ENCODE measurements around the gene C3orf85. TPM values are rescaled to one million over a fixed set of nuclear protein-coding genes. Genes with fewer than 3 reads are reported as not detected.

C3orf85 gene
- total RNA-seq = not detected
- long read RNA-seq = 0 reads

GRCh38 chr3:109136523-109136922, at the start of gene C3orf85:
Gene C3orf85 (plus strand): TSS chr3:109136719. CDS start chr3:109136848, 129 bp downstream.
- no peak for ATAC-seq
- Histone ChIP-seq H3K27me3 (ENCODE audit: low read depth) (no peaks in the 10 kb centered on the region), H3K36me3 (no peaks in the 10 kb centered on the region), H3K27ac (no peak within 1 kb of the TSS), H3K9me3 (no peaks in the 10 kb centered on the region), H3K4me1 (no peaks in the 10 kb centered on the region), H3K4me3 (no peak within 1 kb of the TSS)
- no peak for TF ChIP-seq CTCF (IDR thresholded peaks at IDR 0.05)
- DNase-seq = no peak
- intact Hi-C loops (cut with DNase I) = no loop called here

GRCh38 chr3:109089265-109089664, 47.3 kb upstream of the C3orf85 start:
- Histone ChIP-seq H3K36me3 (no peaks in the 10 kb centered on the region), H3K27me3 (ENCODE audit: low read depth) (no peaks in the 10 kb centered on the region), H3K27ac (no peak overlapping the region), H3K4me3 (no peak overlapping the region), H3K9me3 (no peaks in the 10 kb centered on the region), H3K4me1 (no peaks in the 10 kb centered on the region)
- intact Hi-C loops (cut with DNase I) = loop anchor here (10.0 kb wide), 1 partner anchor 424 kb away; no protein-coding TSS in a partner anchor
- no peak for TF ChIP-seq CTCF (IDR thresholded peaks at IDR 0.05)
- DNase-seq (no peak), ATAC-seq (no peak)

- intact Hi-C loops (cut with DNase I) = no loop called here
- H3K27me3 ChIP-seq (ENCODE audit: low read depth) = no peaks in the 10 kb centered on the region
- no peaks in the 10 kb centered on the region for H3K36me3 ChIP-seq
- H3K4me3 ChIP-seq = no peak overlapping the region
- H3K27ac ChIP-seq = no peak overlapping the region
- no peak for ATAC-seq
- no peaks in the 10 kb centered on the region for H3K4me1 ChIP-seq
- TF ChIP-seq CTCF (IDR thresholded peaks at IDR 0.05) = no peak
- no peak for DNase-seq
- H3K9me3 ChIP-seq = no peaks in the 10 kb centered on the region
These were observed 44.7 kb upstream of the C3orf85 start for GRCh38 chr3:109091846-109092245.

GRCh38 chr3:109093561-109093960, 43.0 kb upstream of the C3orf85 start:
- ATAC-seq = no peak
- no peak for TF ChIP-seq CTCF (IDR thresholded peaks at IDR 0.05)

GRCh38 chr3:109095166-109095565, 41.4 kb upstream of the C3orf85 start:
- no peak overlapping the region for H3K4me3 ChIP-seq
- DNase-seq (no peak), ATAC-seq (no peak)
- no peaks in the 10 kb centered on the region for H3K4me1 ChIP-seq
- intact Hi-C loops (cut with DNase I) = no loop called here
- no peak for TF ChIP-seq CTCF (IDR thresholded peaks at IDR 0.05)
- H3K36me3 ChIP-seq = no peaks in the 10 kb centered on the region
- H3K27me3 ChIP-seq (ENCODE audit: low read depth) = no peaks in the 10 kb centered on the region
- H3K27ac ChIP-seq = no peak overlapping the region
- H3K9me3 ChIP-seq = no peaks in the 10 kb centered on the region

More at GRCh38 chr3:109093561-109093960, 43.0 kb upstream of the C3orf85 start:
- H3K36me3 ChIP-seq = no peaks in the 10 kb centered on the region
- intact Hi-C loops (cut with DNase I) = no loop called here
- DNase-seq = no peak
- no peak overlapping the region for H3K4me3 ChIP-seq
- no peak overlapping the region for H3K27ac ChIP-seq
- no peaks in the 10 kb centered on the region for H3K27me3 ChIP-seq (ENCODE audit: low read depth)
- H3K9me3 ChIP-seq = no peaks in the 10 kb centered on the region
- H3K4me1 ChIP-seq = no peaks in the 10 kb centered on the region

Measured in lower lobe of right lung (tissue), 2 donors.